MCF 10A (cell line): ENCODE measurements around the gene OR51M1. TPM values are rescaled to one million over a fixed set of nuclear protein-coding genes. Genes with fewer than 3 reads are reported as not detected.

ENCODE experiments used
- BruUV-seq: library from RNA; stranded (reverse); fragments of 400-500 nt; replicated peaks from 2 replicates; lab custom pipeline; 2021; lab: Mats Ljungman, UMichigan
- CTCF ChIA-PET: fragments of 300-600 bp; sonication (Branson Sonifier 250); formaldehyde crosslinking; extraction: SDS; loops from one replicate; lab custom pipeline; 2021; ENCODE audit warnings: antibody characterized with exemption, inconsistent platforms; lab: Yijun Ruan, JAX
- POLR2A ChIA-PET: fragments of 300-600, 350-650 bp; sonication (Branson Sonifier 250); formaldehyde crosslinking; extraction: SDS; loops from one replicate; lab custom pipeline; 2020; ENCODE audit warnings: antibody characterized with exemption, inconsistent platforms; lab: Yijun Ruan, JAX
- DNase-seq: peaks from one replicate; pipeline ENCODE4 v3.0.0-alpha.2; 2018; ENCODE audit not compliant: unreplicated experiment
- H3K27ac Mint-ChIP-seq: one replicate; pipeline ENCODE4 v1.8.0; 2022; ENCODE audit warnings: mild to moderate bottlenecking, low read depth, mixed read lengths; ENCODE audit not compliant: unreplicated experiment
- H3K27me3 Mint-ChIP-seq: one replicate; pipeline ENCODE4 v1.8.0; 2022; ENCODE audit warnings: mixed read lengths; ENCODE audit not compliant: insufficient read depth, unreplicated experiment
- H3K36me3 Mint-ChIP-seq: one replicate; pipeline ENCODE4 v1.8.0; 2022; ENCODE audit warnings: mild to moderate bottlenecking, moderate library complexity, mixed read lengths; ENCODE audit not compliant: insufficient read depth, unreplicated experiment
- H3K4me1 Mint-ChIP-seq: one replicate; pipeline ENCODE4 v1.8.0; 2022; ENCODE audit warnings: mixed read lengths; ENCODE audit not compliant: insufficient read depth, unreplicated experiment
- H3K4me3 Mint-ChIP-seq: one replicate; pipeline ENCODE4 v1.8.0; 2022; ENCODE audit warnings: mild to moderate bottlenecking, moderate library complexity, mixed read lengths; ENCODE audit not compliant: unreplicated experiment
- H3K9me3 Mint-ChIP-seq: one replicate; pipeline ENCODE4 v1.8.0; 2022; ENCODE audit warnings: mixed read lengths; ENCODE audit not compliant: unreplicated experiment
- CTCF ChIP-seq: fragments of 200-600 bp; IDR thresholded peaks from one replicate; pipeline ENCODE4 v1.8.0; 2022; ENCODE audit warnings: antibody characterized with exemption, mild to moderate bottlenecking; ENCODE audit not compliant: unreplicated experiment
- intact Hi-C: fragments of 100-400 bp; cut with micrococcal nuclease; formaldehyde crosslinking; loops from 2 replicates; pipeline ENCODE4 v1.14.1; 2022
- total RNA-seq: library from RNA; stranded (reverse); gene quantifications from 2 replicates; pipeline ENCODE4 v1.2.3, GENCODE V29; 2022

Gene OR51M1
- total RNA-seq, 1 experiment from 2014 or later = not detected

GRCh38 chr11:5398936-5399335, 15.3 kb downstream of the OR51M1 start:
- H3K9me3 Mint-ChIP-seq = no peaks in the 10 kb centered on the region
- intact Hi-C loops = no loop called here
- TF ChIP-seq CTCF = no peak
- no peak for DNase-seq
- H3K27ac Mint-ChIP-seq = no peak overlapping the region
- no peaks in the 10 kb centered on the region for H3K4me1 Mint-ChIP-seq
- no TSS peak for BruUV-seq
- H3K27me3 Mint-ChIP-seq = peaks cover 40% of the 10 kb centered on the region
- CTCF ChIA-PET = interaction anchor here (1.2 kb wide), 1 partner anchor 19 kb away, joined by 5 read pairs; no protein-coding TSS in a partner anchor
- POLR2A ChIA-PET = no interaction called here
- no peak overlapping the region for H3K4me3 Mint-ChIP-seq
- H3K36me3 Mint-ChIP-seq = no peaks in the 10 kb centered on the region

- intact Hi-C loops = no loop called here
- ChIA-PET CTCF (no interaction called here), POLR2A (no interaction called here)
- H3K4me3 Mint-ChIP-seq = no peak overlapping the region
- DNase-seq = no peak
- no peaks in the 10 kb centered on the region for H3K9me3 Mint-ChIP-seq
- H3K36me3 Mint-ChIP-seq = no peaks in the 10 kb centered on the region
- no TSS peak for BruUV-seq
- no peak for TF ChIP-seq CTCF
- no peak overlapping the region for H3K27ac Mint-ChIP-seq
- no peaks in the 10 kb centered on the region for H3K4me1 Mint-ChIP-seq
- H3K27me3 Mint-ChIP-seq = peaks cover 49% of the 10 kb centered on the region
Observed at GRCh38 chr11:5405173-5405572, 21.6 kb downstream of the OR51M1 start.

- BruUV-seq = no TSS peak
- intact Hi-C loops = no loop called here
- no peaks in the 10 kb centered on the region for H3K9me3 Mint-ChIP-seq
- DNase-seq = no peak
- no peak overlapping the region for H3K4me3 Mint-ChIP-seq
- peaks cover 36% of the 10 kb centered on the region for H3K27me3 Mint-ChIP-seq
- CTCF ChIA-PET = interaction anchor here (0.7 kb wide), 1 partner anchor 280 kb away, joined by 3 read pairs; no protein-coding TSS in a partner anchor
- POLR2A ChIA-PET = interaction anchor here (0.5 kb wide), 1 partner anchor 50 kb away, joined by 3 read pairs; no protein-coding TSS in a partner anchor
- peaks cover 5% of the 10 kb centered on the region for H3K4me1 Mint-ChIP-seq
- no peak overlapping the region for H3K27ac Mint-ChIP-seq
- no peaks in the 10 kb centered on the region for H3K36me3 Mint-ChIP-seq
- TF ChIP-seq CTCF = no peak
Observed at GRCh38 chr11:5420993-5421392, 37.4 kb downstream of the OR51M1 start.

- no peak within 1 kb of the TSS for H3K4me3 Mint-ChIP-seq
- DNase-seq = no peak
- no peak for TF ChIP-seq CTCF
- H3K4me1 Mint-ChIP-seq = peaks cover 5% of the 10 kb centered on the region
- intact Hi-C loops = no loop called here
- ChIA-PET POLR2A (no interaction called here), CTCF (interaction anchor here (0.7 kb wide), 1 partner anchor 281 kb away, joined by 3 read pairs; no protein-coding TSS in a partner anchor)
- peaks cover 45% of the 10 kb centered on the region for H3K27me3 Mint-ChIP-seq
- H3K27ac Mint-ChIP-seq = no peak within 1 kb of the TSS
- no peaks in the 10 kb centered on the region for H3K36me3 Mint-ChIP-seq
- H3K9me3 Mint-ChIP-seq = no peaks in the 10 kb centered on the region
- no TSS peak for BruUV-seq
Observed at GRCh38 chr11:5421811-5422210, 38.2 kb downstream of the OR51M1 start, which contains the start of gene OR51Q1. Gene OR51Q1, plus strand, starts transcription at chr11:5422111. Its CDS starts 90 bp downstream, at chr11:5422201.
